ENCODE results near the gene EP300.
A peak's percentile ranks its signal among the peaks of the same experiment; 100 is the strongest.
"Not testable (repeated sequence)": the region's sequence is repeated elsewhere in the genome, so short reads cannot be mapped to it uniquely, and the experiment has no call there.

EP300 gene

GRCh38 chr22:41157083-41157482 is 64.7 kb downstream of the EP300 start:
- no peak for DNase-seq

- no peak for DNase-seq
Measured at GRCh38 chr22:41169157-41169556, 76.8 kb downstream of the EP300 start.

- no peak for DNase-seq
Measured at GRCh38 chr22:41171996-41172395, 79.6 kb downstream of the EP300 start.

- DNase-seq = no peak
Measured at GRCh38 chr22:41175546-41175945, 83.2 kb downstream of the EP300 start.

- no peak for DNase-seq
Measured at GRCh38 chr22:41177040-41177621, 84.7 kb downstream of the EP300 start.

- no peak for DNase-seq
Measured at GRCh38 chr22:41177622-41178424, 85.4 kb downstream of the EP300 start.

GRCh38 chr22:41178425-41178975 is 86.1 kb downstream of the EP300 start:
- DNase-seq = no peak

GRCh38 chr22:41180362-41180761 is 88.0 kb downstream of the EP300 start:
- not testable (repeated sequence) for DNase-seq

- no peak for DNase-seq
Measured at GRCh38 chr22:41180926-41181325, 88.5 kb downstream of the EP300 start.

GRCh38 chr22:41181349-41182241 is 89.2 kb downstream of the EP300 start:
- DNase-seq = no peak

GRCh38 chr22:41184679-41185078 is 92.3 kb downstream of the EP300 start:
- no peak for DNase-seq

GRCh38 chr22:41191467-41191866 is 99.1 kb downstream of the EP300 start:
- DNase-seq = no peak

GRCh38 chr22:41193829-41194228 is 101.4 kb downstream of the EP300 start:
- no peak for DNase-seq

- peak; percentile 91 for DNase-seq
Measured at GRCh38 chr22:41197038-41197972, 104.9 kb downstream of the EP300 start.

- DNase-seq = peak; percentile 68
Measured at GRCh38 chr22:41198027-41198580, 105.7 kb downstream of the EP300 start.

- no peak for DNase-seq
Measured at GRCh38 chr22:41201141-41201540, 108.7 kb downstream of the EP300 start.

GRCh38 chr22:41203118-41203517 is 110.7 kb downstream of the EP300 start:
- no peak for DNase-seq

- DNase-seq = no peak
Measured at GRCh38 chr22:41204066-41204465, 111.7 kb downstream of the EP300 start.

- peak; percentile 98 for DNase-seq
Measured at GRCh38 chr22:41204992-41205900, 112.9 kb downstream of the EP300 start, which contains the start of gene L3MBTL2. Gene L3MBTL2, plus strand, starts transcription at chr22:41205312. Its CDS starts 51 bp downstream, at chr22:41205363.

- no peak for DNase-seq
Measured at GRCh38 chr22:41206719-41207118, 114.3 kb downstream of the EP300 start.
